ENCODE results near the gene SDS.

The SDS gene
- total RNA-seq: 0 reads per million in 3 donors

- no peak for DNase-seq
- no peak within 1 kb of the TSS for H3K4me3 ChIP-seq (ENCODE audit: insufficient read depth, low read depth, low read length, poor library complexity, severe bottlenecking)
- H3K27me3 ChIP-seq (replicated peaks; ENCODE audit: control insufficient read depth, insufficient read depth, low read length, poor library complexity, severe bottlenecking): peaks cover 2% of the 10 kb centered on the region
- no peaks in the 10 kb centered on the region for H3K36me3 ChIP-seq (ENCODE audit: control insufficient read depth, insufficient read depth, low read length)
- no peaks in the 10 kb centered on the region for H3K9me3 ChIP-seq (ENCODE audit: control insufficient read depth, low read length)
- no peak within 1 kb of the TSS for H3K27ac ChIP-seq (ENCODE audit: insufficient read depth, low read length, poor library complexity, severe bottlenecking)
- no peaks in the 10 kb centered on the region for H3K4me1 ChIP-seq (ENCODE audit: control insufficient read depth, insufficient read depth, low read length, poor library complexity, severe bottlenecking)
Observed at GRCh38 chr12:113403435-113404415, at the start of gene SDS. SDS (minus strand) TSS chr12:113403887; CDS start chr12:113399708, 4,179 bp downstream.

- Histone ChIP-seq H3K4me3 (ENCODE audit: insufficient read depth, low read depth, low read length, poor library complexity, severe bottlenecking) (no peak overlapping the region), H3K36me3 (ENCODE audit: control insufficient read depth, insufficient read depth, low read length) (no peaks in the 10 kb centered on the region)
Observed at GRCh38 chr12:113453330-113453729, 49.6 kb upstream of the SDS start.

GRCh38 chr12:113452458-113452857 lies 48.8 kb upstream of the SDS start:
- Histone ChIP-seq H3K9me3 (ENCODE audit: control insufficient read depth, low read length) (no peaks in the 10 kb centered on the region), H3K27ac (ENCODE audit: insufficient read depth, low read length, poor library complexity, severe bottlenecking) (no peak overlapping the region), H3K4me1 (ENCODE audit: control insufficient read depth, insufficient read depth, low read length, poor library complexity, severe bottlenecking) (no peaks in the 10 kb centered on the region), H3K4me3 (ENCODE audit: insufficient read depth, low read depth, low read length, poor library complexity, severe bottlenecking) (no peak overlapping the region), H3K27me3 (replicated peaks; ENCODE audit: control insufficient read depth, insufficient read depth, low read length, poor library complexity, severe bottlenecking) (no peaks in the 10 kb centered on the region), H3K36me3 (ENCODE audit: control insufficient read depth, insufficient read depth, low read length) (no peaks in the 10 kb centered on the region)
- no peak for DNase-seq

More at GRCh38 chr12:113453330-113453729, 49.6 kb upstream of the SDS start:
- Histone ChIP-seq H3K27ac (ENCODE audit: insufficient read depth, low read length, poor library complexity, severe bottlenecking) (no peak overlapping the region), H3K27me3 (replicated peaks; ENCODE audit: control insufficient read depth, insufficient read depth, low read length, poor library complexity, severe bottlenecking) (no peaks in the 10 kb centered on the region), H3K4me1 (ENCODE audit: control insufficient read depth, insufficient read depth, low read length, poor library complexity, severe bottlenecking) (no peaks in the 10 kb centered on the region), H3K9me3 (ENCODE audit: control insufficient read depth, low read length) (no peaks in the 10 kb centered on the region)
- DNase-seq: no peak

GRCh38 chr12:113449839-113450238 lies 46.2 kb upstream of the SDS start:
- Histone ChIP-seq H3K4me1 (ENCODE audit: control insufficient read depth, insufficient read depth, low read length, poor library complexity, severe bottlenecking) (no peaks in the 10 kb centered on the region), H3K9me3 (ENCODE audit: control insufficient read depth, low read length) (no peaks in the 10 kb centered on the region), H3K27ac (ENCODE audit: insufficient read depth, low read length, poor library complexity, severe bottlenecking) (no peak overlapping the region), H3K27me3 (replicated peaks; ENCODE audit: control insufficient read depth, insufficient read depth, low read length, poor library complexity, severe bottlenecking) (no peaks in the 10 kb centered on the region), H3K4me3 (ENCODE audit: insufficient read depth, low read depth, low read length, poor library complexity, severe bottlenecking) (no peak overlapping the region), H3K36me3 (ENCODE audit: control insufficient read depth, insufficient read depth, low read length) (no peaks in the 10 kb centered on the region)
- DNase-seq: no peak

- Histone ChIP-seq H3K4me3 (ENCODE audit: insufficient read depth, low read depth, low read length, poor library complexity, severe bottlenecking) (no peak overlapping the region), H3K36me3 (ENCODE audit: control insufficient read depth, insufficient read depth, low read length) (no peaks in the 10 kb centered on the region), H3K27ac (ENCODE audit: insufficient read depth, low read length, poor library complexity, severe bottlenecking) (no peak overlapping the region), H3K9me3 (ENCODE audit: control insufficient read depth, low read length) (no peaks in the 10 kb centered on the region), H3K4me1 (ENCODE audit: control insufficient read depth, insufficient read depth, low read length, poor library complexity, severe bottlenecking) (no peaks in the 10 kb centered on the region), H3K27me3 (replicated peaks; ENCODE audit: control insufficient read depth, insufficient read depth, low read length, poor library complexity, severe bottlenecking) (no peaks in the 10 kb centered on the region)
- DNase-seq: no peak
Observed at GRCh38 chr12:113449299-113449698, 45.6 kb upstream of the SDS start.

- Histone ChIP-seq H3K4me1 (ENCODE audit: control insufficient read depth, insufficient read depth, low read length, poor library complexity, severe bottlenecking) (no peaks in the 10 kb centered on the region), H3K9me3 (ENCODE audit: control insufficient read depth, low read length) (no peaks in the 10 kb centered on the region), H3K36me3 (ENCODE audit: control insufficient read depth, insufficient read depth, low read length) (no peaks in the 10 kb centered on the region), H3K4me3 (ENCODE audit: insufficient read depth, low read depth, low read length, poor library complexity, severe bottlenecking) (no peak overlapping the region), H3K27ac (ENCODE audit: insufficient read depth, low read length, poor library complexity, severe bottlenecking) (no peak overlapping the region), H3K27me3 (replicated peaks; ENCODE audit: control insufficient read depth, insufficient read depth, low read length, poor library complexity, severe bottlenecking) (no peaks in the 10 kb centered on the region)
- no peak for DNase-seq
Observed at GRCh38 chr12:113448873-113449272, 45.2 kb upstream of the SDS start.

DNA sequence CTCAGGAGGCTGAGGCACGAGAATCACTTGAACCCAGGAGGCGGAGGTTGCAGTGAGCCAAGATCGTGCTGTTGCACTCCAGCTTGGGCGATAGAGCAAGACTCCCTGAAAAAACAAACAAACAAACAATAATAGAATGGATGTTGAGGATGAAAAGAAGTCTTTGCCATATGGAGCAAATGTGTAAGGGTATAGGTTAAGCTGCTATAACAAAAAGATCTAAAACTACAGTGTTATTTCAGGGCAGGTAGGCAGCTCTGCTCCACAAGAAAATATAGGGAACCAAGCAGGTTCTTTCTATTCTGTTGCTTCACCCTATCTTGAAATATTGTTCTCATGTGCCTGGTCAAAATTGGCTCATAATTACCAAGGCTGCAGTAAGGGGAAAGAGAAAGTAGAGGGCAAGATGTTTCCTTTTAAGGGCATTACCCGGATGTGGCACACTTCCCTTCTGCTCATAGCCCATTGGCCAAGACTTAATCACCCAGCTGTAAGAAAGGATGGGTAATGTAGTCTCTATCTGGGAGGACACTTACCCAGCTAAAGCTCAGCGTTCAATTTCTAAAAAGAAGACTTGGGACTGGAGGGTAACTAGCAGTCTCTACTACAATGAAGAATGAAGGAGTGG lies 42.0 kb upstream of the SDS start:
- Histone ChIP-seq H3K9me3 (ENCODE audit: control insufficient read depth, low read length) (no peaks in the 10 kb centered on the region), H3K4me1 (ENCODE audit: control insufficient read depth, insufficient read depth, low read length, poor library complexity, severe bottlenecking) (no peaks in the 10 kb centered on the region), H3K27ac (ENCODE audit: insufficient read depth, low read length, poor library complexity, severe bottlenecking) (no peak overlapping the region), H3K36me3 (ENCODE audit: control insufficient read depth, insufficient read depth, low read length) (no peaks in the 10 kb centered on the region), H3K4me3 (ENCODE audit: insufficient read depth, low read depth, low read length, poor library complexity, severe bottlenecking) (no peak overlapping the region), H3K27me3 (replicated peaks; ENCODE audit: control insufficient read depth, insufficient read depth, low read length, poor library complexity, severe bottlenecking) (no peaks in the 10 kb centered on the region)
- DNase-seq: no peak

GRCh38 chr12:113443030-113443539 lies 39.4 kb upstream of the SDS start:
- Histone ChIP-seq H3K27me3 (replicated peaks; ENCODE audit: control insufficient read depth, insufficient read depth, low read length, poor library complexity, severe bottlenecking) (no peaks in the 10 kb centered on the region), H3K36me3 (ENCODE audit: control insufficient read depth, insufficient read depth, low read length) (no peaks in the 10 kb centered on the region), H3K27ac (ENCODE audit: insufficient read depth, low read length, poor library complexity, severe bottlenecking) (no peak overlapping the region), H3K4me3 (ENCODE audit: insufficient read depth, low read depth, low read length, poor library complexity, severe bottlenecking) (no peak overlapping the region), H3K4me1 (ENCODE audit: control insufficient read depth, insufficient read depth, low read length, poor library complexity, severe bottlenecking) (no peaks in the 10 kb centered on the region), H3K9me3 (ENCODE audit: control insufficient read depth, low read length) (no peaks in the 10 kb centered on the region)
- DNase-seq: no peak

DNA sequence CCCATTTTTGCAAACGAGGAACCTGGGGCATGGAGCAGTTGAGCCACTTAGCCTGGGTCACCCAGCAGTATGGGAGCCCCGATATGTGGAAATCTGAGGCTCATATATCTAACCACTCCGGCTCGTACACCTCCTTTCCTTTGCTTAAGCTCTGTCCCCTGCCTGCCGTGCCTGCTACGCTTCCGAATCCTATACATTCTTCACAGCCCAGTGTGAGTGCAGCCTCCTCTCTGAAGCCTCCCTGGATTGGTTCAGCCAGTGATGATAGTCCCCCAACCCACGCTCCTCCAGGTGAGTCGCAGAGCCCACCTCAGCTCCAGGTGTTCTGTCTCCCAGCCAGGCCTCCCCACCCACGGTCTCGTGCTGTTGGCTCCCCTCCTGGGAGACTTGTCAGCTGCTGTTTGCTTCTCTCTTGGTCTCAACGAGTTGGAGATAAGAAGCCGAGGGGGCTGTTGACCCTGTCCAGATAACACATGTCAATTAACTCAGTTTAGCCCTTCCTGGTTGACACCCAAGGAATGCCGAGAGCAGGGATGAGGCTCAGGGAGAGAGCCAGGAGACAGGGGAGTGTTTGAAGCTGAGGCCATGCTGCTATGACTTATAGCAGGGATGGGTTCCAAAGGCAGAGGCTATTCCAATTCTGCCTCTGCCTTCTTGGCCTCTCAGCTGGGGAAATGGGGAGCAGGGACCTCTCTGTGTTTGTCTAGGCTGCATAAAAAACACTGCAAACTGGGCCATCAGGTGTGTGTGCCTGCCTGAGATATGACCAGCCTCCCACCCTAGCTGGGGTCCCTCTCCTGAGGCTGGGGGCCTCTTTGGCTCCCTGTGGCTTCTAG lies 37.5 kb upstream of the SDS start:
- no peaks in the 10 kb centered on the region for H3K36me3 ChIP-seq (ENCODE audit: control insufficient read depth, insufficient read depth, low read length)
- no peaks in the 10 kb centered on the region for H3K4me1 ChIP-seq (ENCODE audit: control insufficient read depth, insufficient read depth, low read length, poor library complexity, severe bottlenecking)
- no peak for DNase-seq
- H3K4me3 ChIP-seq (ENCODE audit: insufficient read depth, low read depth, low read length, poor library complexity, severe bottlenecking): no peak overlapping the region
- no peaks in the 10 kb centered on the region for H3K9me3 ChIP-seq (ENCODE audit: control insufficient read depth, low read length)
- H3K27ac ChIP-seq (ENCODE audit: insufficient read depth, low read length, poor library complexity, severe bottlenecking): no peak overlapping the region
- H3K27me3 ChIP-seq (replicated peaks; ENCODE audit: control insufficient read depth, insufficient read depth, low read length, poor library complexity, severe bottlenecking): no peaks in the 10 kb centered on the region
